Esophagus squamous epithelium (tissue), 4 donors: ENCODE results near the gene PPP1R10.

Experiments used
- CTCF ChIP-seq, 6 experiments: fragments of 450-650 bp in 4 of 6; fragments of 200-600 bp in 2 of 6; sonication (generic) in 2 of 6; IDR thresholded peaks; one replicate each; pipeline ENCODE4 v1.5.1; 2016 to 2019; ENCODE audit warnings: antibody characterized with exemption in 6 of 6, mild to moderate bottlenecking in 4 of 6, moderate library complexity in 4 of 6
- POLR2A ChIP-seq, 4 donors: fragments of 450-650 bp; IDR thresholded peaks; one replicate each; pipeline ENCODE4 v1.6.1; 2017; ENCODE audit warnings: antibody characterized with exemption in 4 of 4, mild to moderate bottlenecking in 4 of 4, moderate library complexity in 3 of 4

- TF ChIP-seq CTCF (IDR thresholded peaks at IDR 0.05) (no peak), POLR2A (IDR thresholded peaks at IDR 0.05) (no peak)
Measured at GRCh38 chr6:30578051-30578450, 39.0 kb downstream of the PPP1R10 start.
